GM21717 (cell line): Measurements from ENCODE around the gene FKBP9.
A peak's percentile ranks its signal among the peaks of the same experiment; 100 is the strongest.
"Not testable (repeated sequence)": the region's sequence is repeated elsewhere in the genome, so short reads cannot be mapped to it uniquely, and the experiment has no call there.

Experiments used
- ATAC-seq: cut with Tn5 transposase; IDR thresholded peaks from one replicate; pipeline ENCODE4 v1.9.1; 2021; ENCODE audit warnings: mild to moderate bottlenecking, moderate library complexity; ENCODE audit not compliant: unreplicated experiment

The FKBP9 gene

DNA sequence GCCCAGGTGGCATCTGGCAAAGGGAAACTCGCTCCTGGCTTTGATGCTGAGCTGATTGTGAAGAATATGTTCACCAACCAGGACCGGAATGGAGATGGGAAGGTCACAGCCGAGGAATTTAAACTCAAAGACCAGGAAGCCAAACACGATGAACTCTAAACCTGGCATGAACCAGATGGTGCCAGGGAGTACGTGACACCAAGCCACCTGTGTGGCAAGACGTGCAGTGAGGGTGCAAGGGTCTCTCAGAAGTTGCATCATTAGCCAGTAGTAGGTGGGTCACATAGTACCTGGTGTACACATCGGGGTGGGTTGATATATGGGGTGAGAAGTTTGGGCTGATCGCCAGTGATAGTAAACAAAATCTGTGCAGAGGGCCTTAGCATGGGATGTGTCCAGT is 48.0 kb downstream of the FKBP9 start:
- not testable (repeated sequence) for ATAC-seq

DNA sequence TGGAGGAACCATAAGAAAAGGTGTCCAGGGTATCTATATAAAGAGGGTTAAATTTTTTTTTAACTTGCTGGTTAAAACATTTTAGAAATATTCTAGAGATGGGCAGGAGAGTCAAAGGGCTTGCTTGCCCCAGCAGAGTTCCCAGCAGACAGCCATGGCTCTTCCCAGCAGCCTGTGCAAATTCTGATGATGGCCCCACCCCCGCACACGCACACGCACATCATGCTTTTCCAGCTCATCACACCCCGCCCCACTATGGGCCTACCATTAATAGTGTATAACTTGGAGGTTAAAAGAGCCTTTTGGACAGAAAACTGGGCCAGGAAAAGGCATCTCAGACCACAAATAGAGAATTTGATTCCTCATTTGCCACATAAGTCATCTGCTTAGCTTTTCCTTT is 48.5 kb downstream of the FKBP9 start:
- ATAC-seq: not testable (repeated sequence)

DNA sequence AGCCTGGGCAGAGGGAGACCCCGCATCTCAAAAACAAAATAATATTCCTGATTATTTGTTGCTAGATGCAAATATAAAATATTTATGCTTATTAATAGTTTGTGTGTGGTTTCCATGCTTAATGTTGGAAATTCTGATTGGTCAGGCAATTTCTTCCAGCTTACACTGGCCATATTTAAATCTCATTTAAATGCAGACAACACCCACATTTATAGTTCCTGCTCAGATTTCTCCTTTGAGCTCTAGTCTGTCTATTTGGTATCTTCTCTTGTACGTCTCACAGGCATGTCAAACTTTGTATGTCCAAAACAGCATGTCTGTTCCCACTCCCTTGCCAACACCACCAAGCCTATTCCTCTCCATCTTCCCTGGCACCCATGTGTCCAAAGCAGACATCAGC is 52.5 kb downstream of the FKBP9 start:
- ATAC-seq: no peak

DNA sequence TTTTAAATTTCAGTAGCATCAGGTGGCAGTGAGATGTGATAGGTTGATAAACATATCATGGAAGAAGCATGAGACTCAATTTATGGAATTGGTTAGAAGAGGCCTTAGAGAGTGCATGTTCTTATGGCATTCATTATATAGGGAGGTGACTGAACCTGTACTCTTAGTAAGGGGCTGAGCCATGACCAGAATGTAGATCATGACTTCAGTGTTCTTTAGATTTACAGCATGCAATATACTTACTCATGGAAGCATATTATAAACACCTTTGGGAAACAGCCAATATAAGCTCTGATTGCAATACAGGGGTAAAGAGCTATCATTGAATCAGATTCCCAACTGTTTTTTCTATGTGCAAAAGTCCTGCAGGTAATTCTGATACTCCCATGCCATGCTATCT is 55.1 kb downstream of the FKBP9 start:
- no peak for ATAC-seq

- ATAC-seq: no peak
Observed at GRCh38 chr7:33024189-33024757, 67.0 kb downstream of the FKBP9 start.

DNA sequence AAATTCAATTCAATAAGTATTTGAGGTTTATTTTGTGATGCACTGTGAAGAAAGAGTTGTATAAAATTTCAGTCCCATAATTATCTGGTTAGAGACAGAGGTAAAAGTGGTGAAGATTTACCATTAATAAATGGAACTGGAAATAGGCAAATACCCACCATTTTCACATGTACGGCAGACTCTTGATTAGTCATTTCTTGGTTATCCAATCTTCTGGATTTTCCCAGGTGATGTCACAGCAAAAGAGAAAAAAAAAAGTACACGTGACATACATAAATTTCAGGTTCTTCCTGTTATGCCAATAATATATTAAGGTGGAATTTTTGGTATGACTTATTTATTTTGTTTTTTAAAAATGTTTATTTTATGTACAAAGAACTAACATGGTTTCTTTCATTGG is 78.5 kb downstream of the FKBP9 start:
- no peak for ATAC-seq

DNA sequence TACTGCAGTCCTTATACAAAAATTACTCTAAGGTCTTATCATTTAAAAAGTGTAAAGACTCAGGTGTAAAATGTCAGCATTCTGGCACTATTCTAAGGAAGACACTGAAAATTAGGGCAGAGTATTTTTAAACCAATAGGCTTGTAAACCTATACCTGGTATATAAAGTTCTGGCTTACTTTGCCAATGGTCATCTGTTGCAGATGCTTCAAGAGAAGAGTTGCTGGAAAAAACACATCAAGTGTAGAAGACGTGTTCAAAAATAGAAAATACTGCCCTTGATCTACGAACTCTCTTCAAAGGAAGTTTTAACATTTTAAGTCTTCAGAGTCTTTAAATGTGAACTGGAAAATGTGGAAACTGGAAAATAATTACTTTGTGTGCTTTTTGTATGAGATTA is 81.4 kb downstream of the FKBP9 start:
- no peak for ATAC-seq

DNA sequence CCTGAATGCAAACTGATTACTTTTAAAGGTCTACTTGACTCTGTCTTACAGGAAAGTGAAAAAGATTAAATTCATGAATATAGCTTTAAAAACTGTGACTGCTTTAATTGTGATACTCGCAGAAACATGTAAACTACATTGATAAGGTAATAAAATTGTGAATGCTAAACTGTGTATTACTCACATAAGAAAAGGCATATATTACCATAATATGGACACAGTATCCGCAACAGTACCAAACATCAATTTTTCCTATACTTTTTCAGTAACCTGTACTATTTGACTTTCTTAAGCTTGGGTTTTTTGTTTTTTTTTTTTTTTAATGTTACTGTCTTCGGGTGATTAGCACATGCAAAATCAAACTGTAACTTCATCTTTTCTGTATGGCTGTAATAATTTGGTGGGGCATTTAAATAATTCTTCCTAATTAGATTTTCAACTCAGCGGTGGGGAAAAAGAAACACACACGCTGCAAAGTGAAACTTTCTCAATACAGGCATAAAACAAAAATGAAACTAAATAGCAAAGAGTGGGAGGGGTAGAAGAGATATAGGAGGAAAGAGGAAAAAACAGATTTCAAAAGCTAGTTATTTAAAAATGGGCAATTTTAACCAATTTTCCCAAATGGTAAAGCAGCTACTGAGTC is 82.1 kb downstream of the FKBP9 start:
- ATAC-seq: no peak

- ATAC-seq: no peak
Observed at GRCh38 chr7:33039903-33040292, 82.7 kb downstream of the FKBP9 start.

DNA sequence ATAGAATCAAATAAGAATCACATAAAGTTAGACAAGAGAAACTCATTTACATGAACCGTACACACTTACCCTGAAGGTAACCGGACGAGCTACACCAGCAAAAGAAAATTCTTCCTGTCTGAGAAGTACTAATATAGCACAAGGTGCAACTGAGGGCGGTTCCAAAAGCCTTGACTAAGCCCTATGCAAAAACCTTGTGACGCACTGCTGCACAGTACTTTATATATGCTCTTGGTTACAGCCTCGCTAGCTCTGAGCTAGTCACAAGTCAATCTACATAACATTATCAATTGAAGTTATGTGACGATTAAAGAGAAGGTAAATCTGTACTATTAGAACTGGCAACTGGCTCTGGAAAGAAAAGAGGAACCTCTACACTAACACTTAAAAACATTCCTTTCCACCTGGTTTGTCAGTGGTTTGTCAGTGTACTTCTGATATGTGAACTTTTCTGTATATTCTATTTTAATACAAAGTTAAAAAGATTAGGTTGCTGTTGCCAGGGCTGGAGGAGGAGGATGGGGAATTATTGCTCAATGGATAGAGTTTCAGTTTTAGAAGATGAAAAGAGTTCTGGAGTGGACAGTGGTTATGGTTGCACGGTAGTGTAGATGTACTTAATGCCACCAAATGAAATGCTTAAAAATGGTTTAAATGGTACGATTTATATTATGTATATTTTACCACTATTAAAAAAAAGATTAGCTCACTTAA is 83.7 kb downstream of the FKBP9 start:
- peak; percentile 94 for ATAC-seq

- ATAC-seq: no peak
Observed at GRCh38 chr7:33041631-33042428, 84.6 kb downstream of the FKBP9 start.

DNA sequence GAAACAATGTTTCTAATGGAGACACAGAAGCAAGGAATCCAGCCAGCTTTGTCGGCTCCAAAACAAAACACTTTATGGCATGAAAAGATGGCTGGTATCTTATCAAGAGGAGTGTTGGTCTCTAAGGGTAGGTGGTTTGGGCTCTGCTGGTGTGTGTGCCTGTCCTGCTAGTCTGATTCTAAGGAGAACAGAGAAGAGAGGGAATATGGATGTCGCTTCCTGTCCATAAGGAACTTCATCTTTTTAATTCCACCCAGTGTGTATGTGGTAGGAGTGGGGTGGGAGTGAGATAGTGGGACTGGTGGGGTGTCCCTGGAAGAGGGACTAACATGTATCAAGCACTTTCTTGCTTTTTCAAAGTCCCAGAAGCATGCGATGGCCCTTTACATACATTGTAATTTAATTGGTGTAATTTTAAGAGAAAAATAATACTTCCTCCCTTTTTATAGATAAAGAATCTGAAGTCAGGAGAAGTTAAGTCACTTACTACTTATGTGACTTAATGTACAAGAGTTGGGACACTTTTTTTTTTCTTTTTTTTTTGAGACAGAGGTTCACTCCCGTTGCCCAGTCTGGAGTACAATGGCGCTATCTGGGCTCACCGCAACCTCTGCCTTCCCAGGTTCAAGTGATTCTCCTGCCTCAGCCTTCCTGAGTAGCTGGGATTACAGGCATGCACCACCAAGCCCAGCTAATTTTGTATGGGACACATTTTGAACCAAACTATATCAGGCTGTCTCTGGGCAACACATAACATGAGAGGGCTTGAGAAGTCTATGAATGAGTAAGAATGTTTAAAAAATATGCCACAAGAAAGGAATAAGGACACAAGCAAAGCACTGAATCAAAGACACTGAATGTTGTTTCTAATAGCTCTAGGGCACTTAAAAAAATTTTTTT is 86.5 kb downstream of the FKBP9 start:
- ATAC-seq: no peak

DNA sequence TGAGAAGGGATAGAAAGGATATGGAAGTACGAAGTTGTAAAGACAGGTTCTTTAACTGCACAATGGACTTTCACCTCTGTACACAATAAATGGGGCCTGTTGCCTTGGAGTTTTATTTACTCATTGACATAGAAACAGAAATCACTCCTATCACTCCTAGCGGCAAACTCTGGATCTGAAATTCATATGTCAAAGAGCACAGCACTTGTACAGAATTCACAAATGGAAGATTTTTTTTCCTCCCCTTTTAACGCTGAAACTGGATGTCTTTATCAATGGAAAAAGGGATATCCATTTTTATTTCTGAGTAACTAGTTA is 87.1 kb downstream of the FKBP9 start:
- no peak for ATAC-seq

- ATAC-seq: peak; percentile 43
Observed at GRCh38 chr7:33044986-33045385, 87.7 kb downstream of the FKBP9 start.

DNA sequence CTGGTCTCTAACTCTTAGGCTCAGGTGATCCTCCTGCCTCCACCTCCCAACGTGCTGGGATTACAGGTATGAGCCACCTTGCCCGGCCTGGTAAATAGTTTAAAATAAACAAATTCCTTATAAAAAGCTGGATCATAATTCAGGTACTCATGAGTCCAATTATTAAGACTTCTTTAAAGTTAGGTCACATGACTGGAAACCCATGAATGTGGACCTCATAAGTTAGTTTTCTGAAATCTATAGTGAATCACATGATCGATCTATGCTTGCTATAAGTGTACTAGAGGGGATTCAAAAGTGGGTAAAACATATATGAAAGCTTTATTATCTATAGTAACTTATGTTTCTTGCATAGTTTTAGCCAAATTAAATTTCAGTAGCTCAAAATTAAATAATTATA is 91.0 kb downstream of the FKBP9 start:
- ATAC-seq: no peak

- no peak for ATAC-seq
Observed at GRCh38 chr7:33048704-33049103, 91.5 kb downstream of the FKBP9 start.

- no peak for ATAC-seq
Observed at GRCh38 chr7:33050535-33051318, 93.5 kb downstream of the FKBP9 start.

- no peak for ATAC-seq
Observed at GRCh38 chr7:33053721-33054120, 96.5 kb downstream of the FKBP9 start.

DNA sequence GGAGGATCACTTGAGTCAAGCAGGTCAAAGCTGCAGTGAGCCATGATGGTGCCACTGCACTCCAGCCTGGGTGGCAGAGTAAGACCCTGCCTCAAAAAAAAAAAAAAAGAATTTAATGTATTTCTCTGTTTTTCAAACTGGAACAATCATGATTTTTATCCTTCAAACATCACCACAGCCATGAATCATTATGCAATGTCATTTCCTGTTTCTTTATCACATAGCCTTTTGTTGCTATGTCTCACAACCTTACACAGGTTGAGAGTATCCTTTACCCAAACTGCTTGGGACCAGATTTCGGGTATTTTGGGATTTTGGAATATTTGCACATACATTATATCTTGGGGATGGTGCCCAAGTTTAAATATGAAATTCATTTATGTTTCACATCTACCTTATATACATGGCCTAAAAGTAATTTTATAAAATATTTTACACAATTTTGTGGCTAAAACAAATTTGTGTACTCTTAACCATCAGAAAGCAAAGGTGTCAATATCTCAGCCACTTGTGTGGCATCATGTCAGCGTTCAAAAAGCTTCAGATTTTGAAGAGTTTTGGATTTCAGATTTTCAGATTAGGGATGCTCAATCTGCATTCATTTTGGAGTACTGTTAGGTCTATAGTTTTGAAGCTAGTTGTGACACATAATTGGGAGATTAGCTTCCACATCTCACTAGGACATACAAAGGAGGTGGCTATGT is 97.2 kb downstream of the FKBP9 start:
- ATAC-seq: no peak
